CD4-positive, alpha-beta T cell treated with Interleukin-10 for 1 hour (primary cell): Measurements from ENCODE around the gene PLEKHG1.
A peak's percentile ranks its signal among the peaks of the same experiment; 100 is the strongest.

Source experiments
- DNase-seq: peaks from one replicate; pipeline ENCODE4 v3.0.0-alpha.2; 2020

The PLEKHG1 gene

DNA sequence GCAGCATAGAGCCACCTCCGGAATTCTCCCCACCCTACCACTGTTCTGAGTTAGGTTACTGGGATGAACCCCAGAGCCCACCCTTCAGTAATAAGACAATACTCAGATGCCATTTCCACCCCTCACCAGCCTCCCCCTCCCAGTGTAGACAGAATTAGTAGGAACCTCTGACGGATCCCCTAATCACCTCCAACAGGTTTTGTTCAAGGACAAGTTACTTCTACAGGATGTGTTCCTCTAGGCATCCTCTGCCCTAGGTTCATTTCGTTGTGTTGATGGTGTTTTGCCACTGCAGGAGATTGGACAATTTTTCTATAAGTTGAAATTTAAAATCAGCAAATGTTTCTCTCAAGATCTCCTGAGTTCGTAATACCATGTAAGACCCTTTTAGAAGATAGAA is 22.8 kb downstream of the PLEKHG1 start:
- no peak for DNase-seq

DNA sequence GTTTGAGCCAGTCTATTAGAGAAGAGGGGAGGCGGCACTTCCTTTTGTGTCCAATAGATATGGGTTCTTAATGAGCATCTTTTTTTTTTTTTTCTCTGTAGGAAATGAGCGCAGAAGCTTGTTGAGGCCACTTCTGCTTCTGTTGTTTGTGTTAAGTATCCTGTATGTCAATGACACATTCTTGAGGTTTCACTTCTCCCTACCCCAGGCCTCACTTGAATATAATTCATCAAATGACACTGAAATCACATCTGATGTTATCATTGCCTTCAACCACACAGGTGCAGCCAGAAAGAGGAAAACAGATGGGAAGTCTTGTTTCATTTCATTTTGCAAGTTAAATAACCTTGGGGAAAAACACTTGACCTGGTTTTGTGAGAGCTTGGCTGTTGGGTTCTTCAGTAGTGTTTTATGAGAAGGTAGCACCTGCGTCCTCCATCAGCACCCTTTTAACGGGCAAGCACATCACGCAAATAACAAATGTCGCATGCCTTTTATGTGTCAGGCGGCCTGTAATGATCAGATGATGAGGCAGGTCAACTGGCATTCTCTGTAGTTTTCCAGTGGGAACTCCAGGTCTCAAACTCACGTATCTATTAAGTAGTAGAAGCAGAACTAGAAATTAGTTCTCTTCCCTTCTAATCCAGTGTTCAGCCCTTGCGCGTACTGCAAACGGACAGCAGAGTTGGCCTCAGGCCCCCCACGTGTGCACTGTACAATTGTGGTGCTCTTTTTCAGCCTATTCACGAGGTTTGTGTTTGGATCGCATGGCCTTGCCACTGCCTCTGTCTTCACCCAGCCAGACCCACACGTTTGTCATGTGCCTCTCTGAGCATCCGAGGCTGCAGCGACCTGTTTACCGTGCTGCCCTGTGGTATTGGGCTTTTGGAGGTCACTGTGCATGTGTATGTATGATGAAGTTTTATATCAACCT is 23.5 kb downstream of the PLEKHG1 start:
- peak; percentile 15 for DNase-seq

DNA sequence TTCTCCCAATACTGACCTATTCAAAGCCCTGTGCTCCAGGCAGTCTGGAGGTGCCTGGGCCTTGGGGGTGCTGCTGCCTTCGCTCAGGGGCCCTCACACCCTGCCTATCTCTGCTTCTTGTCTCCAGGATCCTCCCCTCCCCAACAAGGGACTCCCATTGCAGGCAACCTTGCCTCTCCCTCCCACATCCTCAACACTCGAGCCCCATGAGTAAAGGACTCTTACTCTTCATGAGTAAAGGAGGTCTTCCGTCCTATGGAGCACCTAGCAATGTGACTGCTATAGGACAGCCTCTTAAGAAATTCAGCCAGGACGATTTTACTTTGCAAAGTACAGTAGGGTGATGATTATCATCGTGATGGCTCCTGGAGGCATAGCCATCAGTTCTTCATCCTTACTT is 24.5 kb downstream of the PLEKHG1 start:
- DNase-seq: no peak

DNA sequence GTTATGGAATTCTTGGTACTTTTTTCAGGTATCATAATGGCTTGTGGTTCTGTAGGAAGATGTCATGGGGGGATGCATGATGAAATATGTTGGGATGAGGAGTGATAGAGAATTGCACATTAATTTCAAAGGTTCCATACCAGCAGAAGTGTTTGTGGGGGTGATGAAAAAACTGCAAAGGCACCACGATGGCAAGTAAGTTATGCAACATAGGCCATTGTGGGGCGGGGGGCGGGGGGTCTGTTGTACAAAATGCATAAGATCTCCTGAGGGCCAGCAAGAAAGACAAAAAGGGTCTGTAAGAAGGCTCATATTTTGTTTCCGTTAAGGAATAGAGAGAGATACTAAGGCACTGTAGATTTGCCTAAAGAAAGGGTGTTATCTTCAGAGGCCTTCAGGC is 26.2 kb downstream of the PLEKHG1 start:
- no peak for DNase-seq

DNA sequence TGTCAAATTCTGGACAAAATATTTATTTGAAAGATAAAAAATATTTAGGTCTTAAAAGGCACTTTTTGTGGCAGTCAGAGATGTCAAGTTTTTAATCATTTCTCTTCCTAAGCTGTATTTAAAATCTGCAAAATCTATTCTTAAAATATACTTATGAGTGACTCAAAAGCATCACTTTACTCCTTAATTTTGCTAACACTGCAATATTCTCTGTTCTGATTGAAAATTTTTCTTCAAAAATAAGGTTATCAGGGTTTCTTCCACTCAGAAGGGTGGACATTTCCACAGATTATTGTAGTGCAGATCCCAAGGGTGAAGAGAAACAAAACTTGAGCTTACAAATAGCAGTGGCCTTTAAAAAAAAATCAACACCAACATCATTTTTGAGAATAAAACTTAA is 27.5 kb downstream of the PLEKHG1 start:
- no peak for DNase-seq

DNA sequence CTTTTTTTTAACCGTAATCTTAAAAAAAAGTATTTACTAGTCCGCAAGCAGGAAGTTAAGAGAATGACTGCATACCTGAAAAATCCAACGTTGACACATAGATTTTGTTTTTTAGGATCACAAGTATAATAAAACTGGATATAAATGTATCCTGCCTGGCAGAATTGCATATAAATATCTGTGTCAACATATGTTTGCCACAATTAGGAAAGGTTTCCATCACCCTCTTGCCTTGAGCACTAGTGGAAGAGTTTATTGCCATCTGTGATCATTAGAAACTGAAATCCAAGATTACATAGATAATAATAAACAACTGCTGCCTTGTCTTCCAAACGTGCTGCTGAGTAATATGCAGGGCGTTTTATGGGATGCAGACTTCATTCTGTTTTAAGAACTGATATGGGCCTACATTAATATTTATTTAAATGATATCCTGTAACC is 27.9 kb downstream of the PLEKHG1 start:
- no peak for DNase-seq

DNA sequence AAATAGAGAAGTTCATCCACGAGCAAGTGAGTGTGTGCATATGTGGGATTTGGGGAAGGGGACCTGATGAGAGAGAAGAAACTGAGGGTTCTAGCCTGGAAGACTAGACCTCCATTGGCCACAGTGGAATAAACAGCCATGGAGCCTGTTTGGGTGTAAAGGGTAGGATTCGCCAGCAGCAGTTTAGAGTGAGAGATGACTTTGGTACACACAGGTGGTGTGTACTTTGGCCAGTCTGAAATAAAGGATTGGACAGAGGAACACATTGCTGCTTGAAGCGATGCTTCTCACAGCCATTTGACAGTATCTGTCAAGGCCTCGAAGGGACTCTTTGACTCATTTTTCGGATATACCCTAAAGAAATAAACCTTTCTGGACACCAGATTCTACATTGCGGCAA is 29.2 kb downstream of the PLEKHG1 start:
- DNase-seq: no peak

DNA sequence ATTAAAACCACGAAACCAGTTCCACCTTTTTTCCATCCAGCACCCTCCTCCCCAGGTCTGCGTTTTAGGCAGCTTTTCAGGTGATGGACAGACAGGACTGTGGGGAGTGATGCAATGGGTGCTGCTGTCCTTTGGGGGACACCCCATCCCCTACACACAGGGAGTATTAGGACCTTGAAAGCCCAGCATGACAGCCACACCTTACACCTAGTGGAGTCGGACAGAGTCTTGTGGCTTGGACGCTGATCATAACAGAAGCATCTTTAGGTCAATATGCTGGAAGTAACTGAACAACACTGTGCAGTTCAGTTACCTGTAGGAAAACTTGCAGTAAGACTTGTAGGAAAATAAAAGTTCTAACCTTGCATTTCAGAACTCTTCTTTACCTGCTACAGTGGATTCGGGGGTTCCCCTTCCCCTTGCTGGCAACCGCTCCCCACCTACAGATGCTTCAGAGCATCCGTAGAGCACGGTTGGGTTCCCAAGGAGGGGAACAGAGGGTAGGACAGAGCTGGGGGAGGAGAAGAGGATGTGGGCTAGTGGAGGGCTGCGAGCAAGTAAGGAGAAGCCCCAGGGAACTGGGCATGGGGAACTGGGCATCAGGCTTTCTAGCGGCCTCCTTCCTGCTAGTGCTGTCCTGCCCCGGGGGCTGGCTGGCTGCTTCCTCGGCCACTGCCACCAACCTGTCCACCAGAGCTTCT is 31.7 kb downstream of the PLEKHG1 start:
- no peak for DNase-seq

DNA sequence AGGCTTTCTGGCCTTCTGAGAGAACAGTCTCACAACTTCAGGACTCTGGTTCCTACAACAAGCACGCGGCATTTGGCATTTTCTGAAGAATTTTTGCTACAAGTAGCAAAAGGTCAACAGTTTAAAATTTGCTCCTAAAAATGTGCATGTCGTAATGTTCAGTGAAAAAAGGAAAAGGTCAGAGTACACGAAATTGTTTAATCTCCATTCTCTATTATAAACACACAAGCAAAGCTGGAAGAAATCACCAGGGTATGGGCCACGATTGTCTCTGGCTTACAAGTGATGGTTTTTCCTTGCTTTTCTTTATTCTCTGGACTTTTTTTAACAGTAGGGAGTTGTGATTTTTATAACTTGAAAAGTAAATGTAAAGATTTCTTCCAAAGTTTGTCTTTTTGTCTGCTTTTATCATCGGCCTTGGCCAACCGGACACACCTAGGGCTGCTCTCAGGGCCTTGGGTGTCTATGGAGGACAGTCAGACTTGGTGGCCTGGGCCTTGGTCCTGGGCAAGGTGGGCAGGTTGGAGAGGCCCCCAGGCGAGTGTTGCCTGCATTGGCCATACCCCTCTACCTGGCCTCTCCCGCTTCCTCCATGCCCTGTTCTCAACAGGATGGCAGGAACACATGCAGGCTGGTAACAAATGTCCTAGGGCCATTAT is 32.4 kb downstream of the PLEKHG1 start:
- DNase-seq: no peak

DNA sequence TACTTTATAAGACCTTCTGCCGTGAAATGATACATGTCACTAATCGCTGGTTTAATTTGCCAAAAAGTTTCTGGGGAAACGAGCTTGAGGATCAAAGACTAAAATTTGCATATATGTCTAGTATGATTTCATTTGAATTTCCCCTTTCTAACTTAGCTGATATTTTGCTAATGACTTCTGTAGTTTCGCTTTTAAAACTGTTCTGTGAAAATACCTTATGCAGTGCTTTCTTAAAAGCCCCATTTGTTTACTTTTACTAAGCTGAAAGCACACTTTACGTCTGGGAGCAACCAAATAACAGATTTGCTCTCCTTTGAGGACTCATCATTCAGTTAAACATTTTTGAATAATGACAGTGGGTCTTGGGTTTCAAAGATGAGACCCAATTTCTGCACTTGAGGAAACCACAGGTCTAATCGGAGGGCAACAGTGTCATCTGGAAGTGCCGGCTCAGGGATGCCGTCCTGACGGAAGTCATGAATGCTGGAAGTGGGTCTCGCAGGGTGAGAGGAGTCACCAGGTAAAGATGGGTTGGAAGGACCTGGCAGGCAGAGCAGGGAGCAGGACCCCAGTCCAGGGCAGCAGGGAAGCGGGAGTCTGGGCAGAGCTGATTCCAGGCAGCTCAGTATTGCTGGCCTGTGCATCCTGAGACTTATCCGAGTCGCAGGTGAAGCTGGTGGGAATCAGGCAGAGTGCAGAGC is 33.2 kb downstream of the PLEKHG1 start:
- peak; percentile 11 for DNase-seq

DNA sequence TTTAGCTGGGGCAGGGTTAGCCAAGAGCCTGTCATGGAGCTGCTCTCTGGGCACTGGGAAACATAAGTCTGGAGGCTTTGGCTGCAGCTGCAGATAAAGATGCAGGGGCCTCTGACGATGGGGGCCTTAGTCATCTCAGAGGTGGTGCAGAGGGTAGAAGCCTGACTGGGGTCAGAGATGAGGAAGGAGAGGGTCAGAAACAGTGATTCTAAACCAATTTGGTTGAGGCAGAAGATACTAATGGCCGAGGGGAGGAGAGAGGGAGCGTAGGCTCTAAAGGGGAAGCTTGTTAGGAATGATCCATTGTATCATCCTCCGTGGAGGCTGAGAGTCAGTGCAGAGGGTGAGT is 33.8 kb downstream of the PLEKHG1 start:
- no peak for DNase-seq

DNA sequence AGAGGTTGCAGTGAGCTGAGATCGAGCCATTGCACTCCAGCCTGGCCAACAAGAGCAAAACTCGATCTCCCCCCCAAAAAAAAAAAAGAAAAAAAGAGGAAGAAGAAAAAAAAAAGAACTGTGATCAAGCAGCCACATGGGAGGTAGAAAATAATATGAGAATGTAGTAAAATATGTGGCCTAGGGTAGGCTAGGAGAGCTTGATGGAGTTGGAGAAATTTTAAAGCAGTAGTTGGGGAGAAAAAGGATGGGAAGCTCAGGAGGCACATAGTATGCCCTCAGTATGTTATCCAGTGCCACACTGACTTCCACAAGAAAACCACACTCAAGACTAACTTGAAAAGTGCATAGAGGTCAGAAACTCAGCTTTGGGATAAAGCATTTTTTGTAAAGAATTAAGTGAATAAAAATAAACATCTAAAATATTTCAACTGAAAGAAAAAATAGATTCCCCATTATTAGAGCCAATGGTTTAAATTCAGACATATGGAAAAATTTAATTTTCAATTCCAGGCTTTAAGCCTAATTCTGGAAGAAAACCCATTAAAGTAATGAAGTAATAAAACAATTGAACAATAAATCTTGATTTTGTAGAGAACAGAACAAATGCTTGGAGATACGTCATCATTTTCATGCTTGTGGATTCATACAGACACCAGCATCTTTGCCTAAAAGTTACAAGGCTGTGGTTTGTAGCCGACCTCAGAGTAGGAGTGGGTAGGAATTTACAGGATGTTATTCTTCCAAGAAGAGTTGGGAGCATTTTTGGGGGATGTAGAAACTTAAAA is 34.7 kb downstream of the PLEKHG1 start:
- DNase-seq: no peak

DNA sequence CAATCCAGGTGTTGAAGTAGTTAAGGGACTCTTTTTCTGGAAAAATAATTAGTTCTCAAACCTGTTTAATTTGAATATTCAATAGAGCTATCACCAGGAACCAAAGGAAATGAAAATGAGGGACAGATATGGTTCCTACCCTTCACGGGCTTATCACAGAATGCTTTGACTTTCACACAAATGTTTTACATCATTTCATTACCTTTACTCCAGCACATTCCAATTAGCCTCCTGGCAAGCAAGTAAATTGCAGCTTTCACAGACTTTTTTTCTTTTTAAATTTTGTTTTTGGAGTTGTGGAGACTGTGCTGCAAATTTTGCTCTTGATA is 35.2 kb downstream of the PLEKHG1 start:
- no peak for DNase-seq

DNA sequence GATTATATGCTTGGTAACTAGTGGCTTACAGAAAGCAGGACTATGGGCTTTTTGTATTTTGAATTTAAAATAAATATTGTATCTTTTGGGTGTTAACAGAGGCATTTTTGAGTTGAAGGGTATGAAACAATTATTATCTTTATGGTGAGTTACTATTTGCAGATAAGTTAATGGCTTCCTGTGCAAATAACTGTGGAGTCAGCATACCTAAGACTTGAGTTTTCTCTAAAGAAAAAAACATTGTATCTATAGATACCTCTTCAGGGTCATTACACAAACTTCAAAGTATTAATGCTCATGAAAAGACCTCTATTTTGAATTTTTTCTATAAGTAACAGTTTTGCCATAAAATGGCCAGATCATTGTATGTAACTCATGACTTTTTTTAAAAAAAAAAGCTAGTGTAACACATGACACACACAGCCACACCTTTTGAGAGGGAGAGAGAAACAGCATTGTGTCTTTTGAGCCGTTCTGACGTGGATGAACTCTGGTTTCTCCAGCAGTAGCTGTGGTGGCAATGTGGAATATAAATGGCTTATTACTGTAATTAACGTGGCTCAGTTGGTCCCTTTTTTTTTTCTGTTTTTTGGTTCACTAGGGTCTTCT is 36.3 kb downstream of the PLEKHG1 start:
- peak; percentile 21 for DNase-seq

DNA sequence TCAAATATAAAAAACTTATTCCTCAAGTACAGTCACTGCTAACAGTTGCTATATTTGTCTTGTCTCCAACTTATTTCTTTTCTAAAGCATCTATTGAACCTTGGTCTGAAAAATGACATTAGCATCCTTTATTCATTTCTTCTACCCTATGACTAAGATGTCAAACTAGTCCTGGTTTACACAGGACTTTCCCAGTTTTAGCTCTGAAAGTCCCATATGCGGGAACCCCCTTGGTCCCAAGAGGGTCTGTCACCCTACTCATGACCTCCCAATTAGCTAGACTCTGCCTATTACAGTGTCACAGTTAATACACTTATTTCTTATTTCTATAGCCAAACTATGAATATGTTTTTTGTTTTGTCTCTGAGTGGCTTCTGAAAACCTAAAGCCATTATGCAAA is 37.1 kb downstream of the PLEKHG1 start:
- DNase-seq: no peak

DNA sequence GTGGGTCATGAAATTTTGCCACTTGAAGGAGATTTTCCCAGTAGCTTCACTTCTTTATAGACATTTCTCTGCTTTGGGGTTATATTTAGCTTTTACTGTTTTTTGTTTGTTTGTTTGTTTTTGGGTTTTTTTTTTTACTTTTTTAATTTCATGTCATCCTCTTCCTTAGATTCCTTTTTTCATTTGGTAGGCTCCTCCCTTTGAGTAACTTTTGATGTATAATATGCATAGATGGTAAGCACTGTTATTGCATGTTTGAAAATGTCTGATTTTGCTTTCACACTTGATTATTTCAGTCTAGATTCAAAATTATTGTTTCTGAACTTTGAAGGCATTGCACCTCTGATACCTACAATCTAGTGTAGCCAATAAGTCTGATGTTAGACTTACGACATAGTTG is 37.6 kb downstream of the PLEKHG1 start:
- no peak for DNase-seq

DNA sequence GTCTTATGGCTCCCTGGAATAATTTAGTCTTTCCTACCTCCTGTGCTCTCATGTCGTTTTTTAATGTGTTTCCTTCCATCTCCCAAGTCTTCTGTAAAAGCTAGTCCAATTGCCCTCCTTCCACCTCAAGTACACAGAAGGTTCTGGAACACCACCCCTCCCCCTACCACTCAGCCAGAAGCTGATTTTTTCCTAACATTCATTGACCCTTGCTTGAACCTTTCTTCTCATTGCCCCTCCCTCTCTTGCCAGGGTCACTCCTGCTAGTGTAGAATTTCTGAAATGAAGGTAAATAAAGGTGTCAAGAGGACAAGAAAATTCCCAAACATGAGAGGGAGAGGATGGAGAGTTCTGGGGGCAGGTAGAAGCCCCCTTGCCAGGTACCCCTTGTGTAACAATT is 38.6 kb downstream of the PLEKHG1 start:
- no peak for DNase-seq

DNA sequence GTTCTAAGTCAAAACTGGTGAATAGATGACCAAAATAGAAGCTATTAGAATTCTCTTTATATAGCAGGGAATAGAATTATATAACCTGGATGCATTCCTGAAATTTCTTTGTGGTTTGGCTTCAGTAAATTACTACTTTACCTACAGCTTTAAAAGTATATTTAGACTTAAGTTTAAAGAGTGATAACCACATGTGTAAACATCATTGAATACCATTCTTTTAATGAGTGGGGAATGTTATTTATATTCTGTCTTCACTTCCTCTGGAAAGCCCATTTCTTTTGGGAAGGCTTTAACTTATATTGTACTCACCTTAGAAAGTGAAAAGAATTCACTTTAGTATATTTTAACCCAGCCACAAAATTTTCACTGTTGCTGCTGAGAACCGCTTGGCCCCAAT is 39.1 kb downstream of the PLEKHG1 start:
- DNase-seq: no peak

DNA sequence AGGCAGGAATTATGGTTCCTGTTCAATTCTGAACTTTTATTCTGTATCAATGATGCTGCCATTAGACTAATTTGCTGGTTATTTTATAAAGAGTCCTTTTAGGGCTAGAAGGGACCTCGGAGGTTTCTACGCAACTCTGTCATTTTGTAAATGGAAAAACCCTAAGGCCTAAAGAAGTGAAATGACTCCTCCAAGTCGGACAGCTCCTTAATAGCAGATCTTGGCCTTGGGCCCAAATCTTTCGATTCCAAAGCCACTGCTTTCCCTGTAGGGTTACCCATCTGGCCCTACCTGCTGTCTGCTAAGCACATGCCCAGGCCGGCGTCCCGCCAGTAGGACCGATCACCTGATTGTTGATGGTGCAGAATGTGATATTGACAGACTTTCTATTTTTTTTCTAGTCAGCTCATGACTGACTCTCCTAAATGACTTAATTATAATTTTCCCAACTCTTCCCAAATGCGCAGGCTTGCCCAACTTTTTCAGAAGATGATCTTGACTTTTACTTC is 40.2 kb downstream of the PLEKHG1 start:
- no peak for DNase-seq

DNA sequence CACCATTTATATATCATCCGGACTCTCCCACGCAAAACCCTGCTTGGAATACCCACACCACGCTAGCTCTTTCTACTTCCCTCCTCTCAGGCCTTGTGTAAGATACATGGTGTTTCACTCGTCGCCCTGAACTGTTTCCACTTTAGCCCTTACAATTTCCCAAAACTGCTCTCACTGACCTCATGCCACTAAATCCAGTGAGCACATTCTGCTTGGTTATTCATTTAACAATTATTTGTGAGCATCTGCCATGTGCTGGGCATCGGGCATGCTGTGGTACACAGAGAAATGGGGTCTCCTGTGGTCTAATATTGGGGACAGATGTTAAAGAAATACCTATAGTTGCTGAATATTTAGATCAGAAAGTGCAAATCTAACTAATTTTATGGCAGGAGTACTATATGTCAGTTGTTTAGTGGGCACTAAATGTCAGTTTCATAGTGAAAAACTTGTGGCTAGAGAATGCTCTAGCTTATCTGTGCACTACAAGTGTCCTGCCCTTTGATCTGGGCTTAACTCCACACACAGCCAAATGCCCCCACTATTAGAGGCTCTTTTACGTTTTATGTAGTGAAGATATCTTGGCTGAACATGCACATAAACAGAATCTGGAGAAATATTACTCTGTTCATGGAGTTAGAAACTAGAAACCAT is 41.0 kb downstream of the PLEKHG1 start:
- no peak for DNase-seq

DNA sequence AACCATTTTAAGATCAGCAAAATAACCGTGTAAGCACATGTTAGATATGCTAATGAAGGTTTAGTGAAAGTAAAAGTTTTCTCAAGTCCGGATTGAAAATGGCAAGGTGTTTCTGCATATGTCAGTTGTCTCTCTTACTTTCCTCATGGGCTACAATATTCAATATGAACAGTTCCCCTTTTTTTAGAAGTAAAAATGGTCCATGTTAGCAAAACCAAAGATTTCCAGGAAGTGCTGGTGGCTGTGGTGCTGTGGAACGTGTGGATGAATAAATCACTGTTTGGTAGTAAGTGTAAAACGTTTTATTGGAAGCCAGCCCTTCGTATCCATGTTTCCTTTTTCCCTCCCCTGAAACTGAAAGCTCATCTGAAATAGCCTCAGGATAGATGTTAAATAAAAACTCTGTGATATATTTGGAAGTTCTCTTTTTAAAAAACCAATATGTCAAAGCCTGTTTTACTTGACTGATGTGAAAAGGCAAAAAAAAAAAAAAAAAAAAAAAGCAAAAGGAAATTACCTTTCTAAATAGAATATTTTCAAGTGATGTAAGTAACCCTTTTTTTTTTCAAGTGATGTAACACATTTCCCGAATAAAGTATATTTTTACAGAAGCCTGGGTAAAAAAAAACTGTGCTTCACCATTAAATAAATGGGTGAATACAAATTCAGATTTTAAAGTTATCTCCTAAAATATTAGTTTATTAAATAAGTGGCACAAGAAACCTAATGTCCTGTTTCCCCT is 41.9 kb downstream of the PLEKHG1 start:
- DNase-seq: peak; percentile 14
